Hypothalamus (tissue), 51 donors: ENCODE measurements around the gene MACF1.

Source experiments
- DNase-seq, 51 donors: peaks; one replicate each; lab custom pipeline; 2025; lab: John Stamatoyannopoulos, UW

Gene MACF1

GRCh38 chr1:39293375-39294070 is 89.0 kb downstream of the MACF1 start:
- DNase-seq = peak in 2 of 51 donors; percentile 22 to 34

GRCh38 chr1:39294531-39294930 is 90.0 kb downstream of the MACF1 start:
- DNase-seq = no peak

GRCh38 chr1:39295901-39296300 is 91.4 kb downstream of the MACF1 start:
- DNase-seq = no peak

GRCh38 chr1:39297551-39297950 is 93.1 kb downstream of the MACF1 start:
- DNase-seq = no peak

DNA sequence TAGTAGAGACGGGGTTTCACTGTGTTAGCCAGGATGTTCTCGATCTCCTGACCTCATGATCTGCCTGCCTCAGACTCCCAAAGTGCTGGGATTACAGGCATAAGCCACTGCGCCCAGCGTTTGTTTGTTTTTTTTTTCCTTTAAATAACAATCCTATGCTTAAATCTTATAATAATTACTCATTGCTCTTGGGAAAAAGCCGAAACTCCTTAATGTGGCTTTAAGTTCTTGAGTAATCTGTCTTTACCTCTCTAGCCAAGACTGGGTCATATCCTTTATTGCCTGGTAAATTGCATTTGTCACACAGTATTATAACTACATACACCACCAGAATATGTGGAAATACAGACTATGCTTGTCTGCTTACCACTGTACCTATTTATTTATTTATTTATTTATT is 97.1 kb downstream of the MACF1 start:
- DNase-seq = no peak

DNA sequence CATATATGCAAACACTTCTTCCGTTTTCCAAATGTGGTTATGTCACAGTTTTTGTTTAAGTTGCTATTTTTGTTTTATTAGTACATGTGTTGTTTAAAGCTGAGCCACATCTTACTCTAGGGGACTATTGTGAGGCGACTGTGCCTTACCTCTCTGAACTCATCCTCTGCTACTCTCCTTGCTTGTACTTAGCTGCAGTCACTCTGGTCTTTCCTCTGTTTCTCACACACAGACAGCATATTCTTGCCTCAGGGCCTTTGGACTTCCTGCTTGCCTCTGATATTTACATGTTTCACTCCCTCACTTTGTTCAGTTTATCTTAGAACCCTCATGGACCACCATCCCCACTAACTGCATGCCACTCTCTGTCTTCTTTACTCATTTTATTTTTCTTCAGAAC is 101.1 kb downstream of the MACF1 start:
- DNase-seq = no peak

- no peak for DNase-seq
Observed at GRCh38 chr1:39310015-39310414, 105.5 kb downstream of the MACF1 start.

DNA sequence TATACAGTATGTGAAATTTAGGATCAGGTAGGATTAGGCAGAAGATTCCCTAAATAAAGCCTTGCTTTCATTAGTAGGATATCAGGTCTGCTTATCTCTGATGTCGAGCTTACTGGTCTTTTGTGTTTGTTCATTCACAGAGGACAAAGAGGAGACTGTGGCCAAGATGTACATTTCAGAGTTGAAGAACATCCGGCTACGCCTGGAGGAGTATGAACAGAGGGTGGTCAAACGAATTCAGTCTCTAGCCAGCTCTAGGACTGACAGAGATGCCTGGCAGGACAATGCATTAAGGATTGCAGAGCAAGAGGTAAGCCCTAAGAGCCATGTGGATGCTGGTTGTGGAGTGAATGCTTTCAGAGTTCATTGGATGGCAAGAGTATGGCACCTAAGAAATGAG is 106.2 kb downstream of the MACF1 start:
- DNase-seq = no peak

- DNase-seq = no peak
Observed at GRCh38 chr1:39317111-39317510, 112.6 kb downstream of the MACF1 start.

DNA sequence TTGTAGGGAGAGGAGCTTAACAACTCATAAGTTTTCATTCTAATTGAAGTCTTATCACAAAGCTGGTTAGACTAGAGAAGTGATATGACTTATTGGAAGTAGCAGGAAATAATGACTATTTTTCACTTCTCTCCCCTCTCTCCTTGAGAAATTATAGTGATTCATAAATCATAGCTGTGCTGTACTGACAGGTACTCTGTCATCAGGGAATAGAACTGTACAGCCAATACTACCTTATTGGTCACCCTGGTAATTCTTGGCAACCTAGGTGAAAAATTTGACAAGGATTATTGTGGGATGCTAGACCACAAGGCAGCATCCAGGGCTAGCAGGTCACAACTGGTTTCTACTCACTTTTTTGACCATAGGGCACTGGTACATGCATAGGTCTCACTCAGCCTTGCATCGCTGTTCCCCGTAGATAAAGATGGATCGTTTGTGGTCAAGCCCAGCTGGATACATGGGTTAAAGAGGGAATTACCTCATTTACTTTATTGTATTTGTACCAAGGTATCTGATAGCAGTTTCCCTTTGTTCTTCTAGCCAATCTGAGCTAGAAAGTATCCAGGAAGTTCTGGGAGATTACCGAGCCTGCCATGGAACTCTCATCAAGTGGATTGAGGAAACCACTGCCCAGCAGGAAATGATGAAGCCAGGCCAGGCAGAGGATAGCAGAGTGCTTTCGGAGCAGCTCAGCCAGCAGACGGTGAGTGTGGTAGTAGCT is 113.6 kb downstream of the MACF1 start:
- DNase-seq = no peak

- DNase-seq = no peak
Observed at GRCh38 chr1:39321979-39322378, 117.5 kb downstream of the MACF1 start.

DNA sequence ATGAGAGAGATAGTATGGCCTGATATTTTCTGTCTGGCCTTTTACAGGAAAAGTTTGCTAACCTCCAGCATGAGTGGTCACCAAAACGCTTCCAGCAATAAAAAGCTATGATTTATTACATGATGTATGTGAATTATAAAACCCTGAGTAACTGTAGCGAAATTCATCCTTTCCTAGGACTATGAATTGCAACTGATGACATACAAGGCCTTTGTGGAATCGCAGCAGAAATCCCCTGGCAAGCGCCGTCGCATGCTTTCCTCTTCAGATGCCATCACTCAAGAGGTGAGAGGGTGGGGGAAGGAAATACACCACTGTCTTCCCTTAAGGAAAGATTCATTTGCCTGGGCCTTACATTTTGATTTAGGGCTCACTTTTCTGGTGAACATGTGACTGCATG is 117.9 kb downstream of the MACF1 start:
- DNase-seq = no peak

- no peak for DNase-seq
Observed at GRCh38 chr1:39324888-39325287, 120.4 kb downstream of the MACF1 start.

- no peak for DNase-seq
Observed at GRCh38 chr1:39326836-39327235, 122.3 kb downstream of the MACF1 start.

- DNase-seq = no peak
Observed at GRCh38 chr1:39328095-39328494, 123.6 kb downstream of the MACF1 start.

GRCh38 chr1:39328586-39329121 is 124.2 kb downstream of the MACF1 start:
- no peak for DNase-seq

DNA sequence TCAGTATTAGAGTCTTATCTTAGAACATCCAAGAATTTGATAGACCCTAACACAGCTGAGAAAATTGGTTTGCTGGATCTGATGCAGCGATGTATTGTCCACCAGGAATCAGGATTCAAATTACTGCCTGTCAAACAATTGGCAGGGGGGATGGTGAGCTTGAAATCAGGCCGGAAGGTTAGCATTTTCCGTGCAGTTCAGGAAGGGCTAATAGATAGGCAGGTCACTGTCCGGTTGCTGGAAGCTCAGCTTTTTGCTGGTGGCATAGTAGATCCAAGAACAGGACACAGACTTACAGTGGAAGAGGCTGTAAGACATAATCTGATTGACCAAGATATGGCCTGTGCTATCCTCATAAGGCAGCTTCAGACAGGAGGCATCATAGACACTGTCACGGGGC is 127.2 kb downstream of the MACF1 start:
- DNase-seq = peak in 1 of 51 donors; percentile 6

GRCh38 chr1:39332291-39332690 is 127.8 kb downstream of the MACF1 start:
- peak in 8 of 51 donors; percentile 4 to 29 (median 18) for DNase-seq

DNA sequence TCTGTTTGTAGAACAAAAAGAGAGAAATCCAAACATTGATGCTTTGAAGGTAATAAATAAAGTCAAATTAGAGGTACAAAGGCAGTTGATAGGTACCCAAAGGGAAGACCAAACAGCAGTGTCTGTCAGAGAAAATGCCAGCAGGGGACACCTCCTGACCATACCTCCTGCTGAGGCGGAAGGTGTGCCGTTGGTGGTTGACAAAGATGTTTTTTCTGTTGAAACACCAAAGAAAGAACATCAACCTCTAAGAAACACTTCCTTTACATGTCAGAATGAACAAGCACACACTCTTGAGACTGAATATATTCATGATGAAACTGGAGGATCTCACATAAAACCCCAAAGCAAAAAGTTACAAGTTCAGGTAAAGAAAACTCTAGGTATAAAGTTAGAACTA is 128.3 kb downstream of the MACF1 start:
- no peak for DNase-seq

GRCh38 chr1:39333296-39333695 is 128.8 kb downstream of the MACF1 start:
- no peak for DNase-seq

DNA sequence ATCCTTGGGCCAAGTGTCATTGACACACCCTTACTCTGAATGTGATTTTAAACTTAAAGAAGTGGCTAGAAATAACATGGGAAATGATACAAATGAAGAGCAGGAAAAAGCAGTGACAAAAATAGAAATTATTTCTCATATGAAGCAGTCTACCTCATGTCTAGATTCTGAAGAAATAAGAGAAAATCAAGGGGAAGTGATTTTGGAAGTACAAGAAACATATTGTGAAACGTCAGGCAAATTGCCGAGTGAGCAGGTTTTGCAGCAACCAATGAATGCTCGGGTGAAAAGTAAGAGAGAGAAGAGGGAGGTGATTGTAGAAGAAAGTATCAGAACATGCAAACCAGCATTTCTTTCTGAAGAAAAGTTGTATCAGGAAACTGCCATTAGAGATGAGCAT is 130.7 kb downstream of the MACF1 start:
- DNase-seq = no peak

DNA sequence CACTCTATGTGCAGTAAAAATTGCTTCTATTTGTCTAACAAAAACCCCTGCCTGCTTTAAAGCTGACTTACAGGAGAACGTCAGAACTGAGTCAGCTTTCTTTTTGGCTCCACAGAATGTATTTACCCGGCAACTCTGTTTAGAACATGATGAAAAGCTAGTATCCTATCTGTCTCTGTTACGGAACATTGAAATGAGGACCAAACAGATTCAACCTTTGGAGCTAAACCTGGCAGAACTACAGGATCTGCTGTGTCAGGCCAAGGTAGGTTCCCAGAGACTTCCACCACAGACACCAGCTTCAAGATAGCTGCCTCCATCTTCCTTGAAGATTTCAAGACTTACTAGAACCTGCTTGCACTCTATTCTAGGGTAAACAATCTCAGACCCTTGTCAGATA is 132.6 kb downstream of the MACF1 start:
- no peak for DNase-seq
